GM12878 (cell line): ENCODE data around the gene ARFGAP3. TPM values are rescaled to one million over a fixed set of nuclear protein-coding genes. Genes with fewer than 3 reads are reported as not detected.

Experiments
- ATAC-seq: fragments of 200-7000 bp; cut with Tn5 transposase; 3 replicates; pipeline ENCODE4 v1.9.1; 2020; ENCODE audit warnings: mild to moderate bottlenecking, moderate library complexity
- BruUV-seq: library from RNA; stranded (reverse); fragments of 400-500 nt; replicated peaks from 2 replicates; lab custom pipeline; 2021; lab: Mats Ljungman, UMichigan
- CTCF ChIA-PET: fragments of 300-600 bp; sonication (Branson Sonifier 250); formaldehyde crosslinking; extraction: SDS; loops from one replicate; lab custom pipeline; 2021; ENCODE audit warnings: inconsistent platforms; lab: Yijun Ruan, JAX
- POLR2A ChIA-PET: fragments of 350-600 bp; formaldehyde crosslinking; extraction: SDS; loops from one replicate; lab custom pipeline; 2021; ENCODE audit warnings: inconsistent platforms; lab: Charles Lee
- RAD21 ChIA-PET: fragments of 300-600 bp; sonication (Branson Sonifier 250); formaldehyde crosslinking; loops from one replicate; lab custom pipeline; 2023; ENCODE audit warnings: antibody characterized with exemption; ENCODE audit not compliant: unreplicated experiment; lab: Charles Lee
- SMC1A ChIA-PET: fragments of 300-600 bp; sonication (Branson Sonifier 250); formaldehyde crosslinking; loops from one replicate; lab custom pipeline; 2023; ENCODE audit not compliant: unreplicated experiment, uncharacterized antibody; lab: Charles Lee
- DNase-seq: peaks from one replicate; pipeline ENCODE4 v3.0.0-alpha.2; 2011; ENCODE audit warnings: low read depth, low spot score
- FAIRE-seq: peaks from 3 replicates; lab custom pipeline; 2011; peaks lifted over from hg19 to GRCh38; lab: Jason Lieb, UNC
- H2AFZ ChIP-seq: 2 replicates; pipeline ENCODE4 v1.6.0; 2011; ENCODE audit warnings: low read depth, low read length, control low read depth; ENCODE audit not compliant: control insufficient read depth
- H3K27ac ChIP-seq: 2 replicates; pipeline ENCODE4 v1.5.1; 2011; ENCODE audit warnings: control low read depth; ENCODE audit not compliant: control insufficient read depth, insufficient read depth
- H3K27me3 ChIP-seq, 2 experiments: replicated peaks in 1 of 2; 2 replicates each; pipeline versions ENCODE4 v1.6.0 to v1.6.1; 2011; ENCODE audit warnings: low read length in 1 of 2; ENCODE audit not compliant: control insufficient read depth in 2 of 2, insufficient read depth in 2 of 2
- H3K36me3 ChIP-seq, 2 experiments: 2 replicates each; pipeline ENCODE4 v1.5.1; 2011; ENCODE audit warnings: low read length in 1 of 2; ENCODE audit not compliant: control insufficient read depth in 2 of 2, insufficient read depth in 2 of 2
- H3K4me1 ChIP-seq: 2 replicates; pipeline ENCODE4 v1.6.1; 2011; ENCODE audit warnings: mild to moderate bottlenecking, low read length, moderate library complexity, mixed read lengths; ENCODE audit not compliant: control insufficient read depth, insufficient read depth
- H3K4me2 ChIP-seq: 2 replicates; pipeline ENCODE4 v1.6.0; 2011; ENCODE audit warnings: control low read depth; ENCODE audit not compliant: control insufficient read depth, insufficient read depth
- H3K4me3 ChIP-seq: fragments of 200-600 bp; sonication (generic); 2 replicates; pipeline ENCODE4 v1.5.1; 2016
- H3K79me2 ChIP-seq: 2 replicates; pipeline ENCODE4 v1.6.0; 2011; ENCODE audit warnings: low read length; ENCODE audit not compliant: control insufficient read depth, insufficient read depth
- H3K9ac ChIP-seq: 2 replicates; pipeline ENCODE4 v1.8.0; 2011; ENCODE audit warnings: low read length, control low read depth, mixed read lengths; ENCODE audit not compliant: control insufficient read depth, insufficient read depth
- H3K9me3 ChIP-seq: replicated peaks from 3 replicates; pipeline ENCODE4 v1.5.1; 2011; ENCODE audit warnings: mild to moderate bottlenecking, low read length; ENCODE audit not compliant: control insufficient read depth, insufficient read depth
- H4K20me1 ChIP-seq: 2 replicates; pipeline ENCODE4 v1.6.0; 2011; ENCODE audit not compliant: control insufficient read depth, insufficient read depth
- RFX5 ChIP-seq: IDR thresholded peaks from 2 replicates; pipeline ENCODE4 v1.6.1; 2011; ENCODE audit warnings: low read depth, low read length, improper control_type of control experiment
- WRNIP1 ChIP-seq: IDR thresholded peaks from 2 replicates; pipeline ENCODE4 v1.6.1; 2011; ENCODE audit warnings: low read depth, low read length, improper control_type of control experiment, borderline replicate concordance
- WGBS: methylation state at CpG from one replicate; pipeline ENCODE4 v1.1.6; 2016; ENCODE audit warnings: low lambda C conversion rate; ENCODE audit not compliant: insufficient replicate concordance, insufficient coverage; ENCODE audit errors: missing lambda C conversion rate; 5-methylcytosine and 5-hydroxymethylcytosine counted together
- in situ Hi-C: fragments of 300-500 bp; cut with MboI; formaldehyde crosslinking; loops from 9 replicates; pipeline ENCODE4 v1.14.3; 2018; ENCODE audit warnings: mixed read lengths
- intact Hi-C: fragments of 100-400 bp; cut with micrococcal nuclease; formaldehyde crosslinking; loops from one replicate; pipeline ENCODE4 v1.14.2; 2022; ENCODE audit not compliant: unreplicated experiment
- polyA plus RNA-seq, 11 experiments: library from polyadenylated mRNA; depleted of rRNA in 4 of 11; unstranded in 6 of 11; stranded (reverse) in 5 of 11; fragments of >200 nt; fragmentation: Nextera tagmentation in 4 of 11; fragmentation: Illumina TruSeq in 1 of 11; extraction: Ambion mirVana in 4 of 11; extraction: Trizol in 1 of 11; gene quantifications; 1 replicate in 1 of 11; 2 replicates in 10 of 11; pipeline versions ENCODE4 v1.2.1 to v1.2.3, GENCODE V29; 2011 to 2016; ENCODE audit warnings: inconsistent platforms in 2 of 11, missing spikeins in 2 of 11, low read depth in 1 of 11
- total RNA-seq, 4 experiments: library from RNA; depleted of rRNA in 3 of 4; stranded (reverse); fragments of >200 nt in 3 of 4; fragmentation: Illumina TruSeq in 1 of 4; extraction: Trizol in 1 of 4; gene quantifications; 2 replicates each; pipeline versions ENCODE4 v1.2.1 to v1.2.3, GENCODE V29; 2013 to 2021
- TF ChIP-seq, protein P1 (sequence below): fragments of 150-350 bp; IDR thresholded peaks from 2 replicates; pipeline ENCODE4 v1.6.1; 2016; ENCODE audit warnings: low read depth, low read length

Gene ARFGAP3
- total and polyA plus RNA-seq, 10 of the 15 experiments (the other 5 are each of a cell fraction or from before 2014, with no cell fraction given) = 29.7 to 50.8 (median 39.5) TPM

DNA sequence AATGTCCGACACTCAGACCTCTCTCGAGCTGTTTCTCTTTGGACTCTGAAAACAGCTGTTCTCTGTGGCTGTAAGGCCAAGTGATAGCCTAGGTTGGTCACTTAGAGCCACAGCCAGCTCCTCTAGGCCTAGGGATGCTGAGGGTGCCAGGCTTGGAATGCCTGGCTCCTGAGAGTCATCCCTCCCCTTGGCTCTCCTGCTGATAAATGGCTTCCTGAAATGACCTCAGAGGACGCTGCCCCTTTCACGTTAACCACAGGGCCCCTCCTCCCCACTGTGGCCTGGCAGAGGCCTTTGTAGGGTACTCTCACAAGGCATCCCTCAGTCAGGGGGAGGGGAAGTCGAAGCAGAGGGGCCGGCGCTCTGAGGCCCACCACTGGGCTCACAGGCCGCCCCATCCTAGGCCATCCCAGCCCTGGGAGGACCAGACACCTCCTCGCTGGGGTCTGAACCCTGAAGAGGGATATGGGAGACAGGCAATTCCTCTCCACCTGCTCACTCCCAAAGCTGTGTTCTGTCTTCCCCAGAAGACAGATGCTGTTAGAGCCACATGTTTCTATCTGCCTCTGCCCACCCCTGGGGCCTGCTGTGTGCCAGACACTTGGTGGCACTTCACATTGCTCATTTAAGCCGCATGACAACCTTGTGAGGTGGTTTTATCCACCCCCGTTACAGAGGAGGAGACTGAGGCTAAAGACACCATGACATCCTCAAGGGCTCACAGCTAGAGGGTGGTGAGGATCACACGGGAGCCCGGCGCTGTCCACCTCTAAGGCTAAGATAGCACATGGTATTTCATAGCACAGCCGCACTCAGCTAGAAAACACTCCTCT lies 50.9 kb downstream of the ARFGAP3 start:
- POLR2A ChIA-PET = no interaction called here
- H3K79me2 ChIP-seq = no peaks in the 10 kb centered on the region
- FAIRE-seq (no peak), DNase-seq (no peak), ATAC-seq (no peak)
- H3K4me3 ChIP-seq = no peak overlapping the region
- intact Hi-C loops = no loop called here
- no peak overlapping the region for H3K4me2 ChIP-seq
- H3K27me3 ChIP-seq = no peaks in the 10 kb centered on the region
- SMC1A ChIA-PET = no interaction called here
- no peak overlapping the region for H3K9ac ChIP-seq
- RAD21 ChIA-PET = no interaction called here
- H3K9me3 ChIP-seq = no peaks in the 10 kb centered on the region
- no peak overlapping the region for H3K27ac ChIP-seq
- no peaks in the 10 kb centered on the region for H4K20me1 ChIP-seq
- H2AFZ ChIP-seq = no peak overlapping the region
- in situ Hi-C loops = no loop called here
- WGBS = 95% methylated on average over 15 of the region's 15 CpGs
- TF ChIP-seq RFX5 (no peak), WRNIP1 (no peak)
- TF ChIP-seq, protein P1, sequence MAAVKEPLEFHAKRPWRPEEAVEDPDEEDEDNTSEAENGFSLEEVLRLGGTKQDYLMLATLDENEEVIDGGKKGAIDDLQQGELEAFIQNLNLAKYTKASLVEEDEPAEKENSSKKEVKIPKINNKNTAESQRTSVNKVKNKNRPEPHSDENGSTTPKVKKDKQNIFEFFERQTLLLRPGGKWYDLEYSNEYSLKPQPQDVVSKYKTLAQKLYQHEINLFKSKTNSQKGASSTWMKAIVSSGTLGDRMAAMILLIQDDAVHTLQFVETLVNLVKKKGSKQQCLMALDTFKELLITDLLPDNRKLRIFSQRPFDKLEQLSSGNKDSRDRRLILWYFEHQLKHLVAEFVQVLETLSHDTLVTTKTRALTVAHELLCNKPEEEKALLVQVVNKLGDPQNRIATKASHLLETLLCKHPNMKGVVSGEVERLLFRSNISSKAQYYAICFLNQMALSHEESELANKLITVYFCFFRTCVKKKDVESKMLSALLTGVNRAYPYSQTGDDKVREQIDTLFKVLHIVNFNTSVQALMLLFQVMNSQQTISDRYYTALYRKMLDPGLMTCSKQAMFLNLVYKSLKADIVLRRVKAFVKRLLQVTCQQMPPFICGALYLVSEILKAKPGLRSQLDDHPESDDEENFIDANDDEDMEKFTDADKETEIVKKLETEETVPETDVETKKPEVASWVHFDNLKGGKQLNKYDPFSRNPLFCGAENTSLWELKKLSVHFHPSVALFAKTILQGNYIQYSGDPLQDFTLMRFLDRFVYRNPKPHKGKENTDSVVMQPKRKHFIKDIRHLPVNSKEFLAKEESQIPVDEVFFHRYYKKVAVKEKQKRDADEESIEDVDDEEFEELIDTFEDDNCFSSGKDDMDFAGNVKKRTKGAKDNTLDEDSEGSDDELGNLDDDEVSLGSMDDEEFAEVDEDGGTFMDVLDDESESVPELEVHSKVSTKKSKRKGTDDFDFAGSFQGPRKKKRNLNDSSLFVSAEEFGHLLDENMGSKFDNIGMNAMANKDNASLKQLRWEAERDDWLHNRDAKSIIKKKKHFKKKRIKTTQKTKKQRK = no peak
- H3K36me3 ChIP-seq = peaks cover 15 to 24% of the 10 kb centered on the region in 2 experiments; a peak in 3 of 4 replicates
- CTCF ChIA-PET = interaction anchor here (2.0 kb wide), 1 partner anchor 11 kb away, joined by 5 read pairs; no protein-coding TSS in a partner anchor
- no TSS peak for BruUV-seq
- no peaks in the 10 kb centered on the region for H3K4me1 ChIP-seq
